ENCODE results near the gene FLNA. TPM values are rescaled to one million over a fixed set of nuclear protein-coding genes. Genes with fewer than 3 reads are reported as not detected.
A peak's percentile ranks its signal among the peaks of the same experiment; 100 is the strongest.

FLNA gene
- total and polyA plus RNA-seq, 2 experiments from 2014 or later = 1,379 to 2,857 TPM

DNA sequence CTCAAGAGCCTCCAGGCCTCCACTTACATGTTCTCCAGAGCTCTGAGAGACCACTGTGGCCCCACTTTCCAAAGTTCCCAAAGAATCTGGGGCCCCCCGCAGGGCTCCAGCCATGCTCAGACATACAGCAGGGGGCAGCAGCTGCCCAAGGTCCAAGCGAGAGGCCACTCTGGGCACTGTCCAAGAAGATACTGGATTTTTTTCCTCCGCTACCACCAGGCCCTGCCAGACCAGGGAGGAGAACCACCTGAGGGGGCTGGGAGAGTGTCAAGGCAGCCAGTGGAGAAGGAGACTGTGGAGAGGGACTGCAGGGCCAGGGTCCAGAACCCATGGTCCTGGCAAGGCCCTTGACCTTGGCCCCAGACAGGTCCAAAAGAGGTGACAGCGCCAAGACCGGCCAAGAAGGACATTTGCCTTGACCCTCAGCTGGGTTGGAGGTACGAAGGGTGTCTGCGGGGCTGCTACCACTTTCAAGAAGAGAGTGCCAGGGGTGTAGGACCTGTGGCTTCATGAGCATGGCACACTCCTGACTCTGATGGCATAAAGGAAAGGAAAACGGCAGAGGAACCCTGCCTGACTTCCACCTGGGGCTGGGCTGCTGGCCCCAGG, 10.0 kb upstream of the FLNA start:
- Histone ChIP-seq H3K27ac (no peak overlapping the region), H4K20me1 (ENCODE audit: insufficient read depth) (no peaks in the 10 kb centered on the region), H3K4me2 (ENCODE audit: unreplicated experiment) (no peak overlapping the region), H3K9me3 (ENCODE audit: low read depth) (no peaks in the 10 kb centered on the region), H3K4me1 (ENCODE audit: insufficient read depth) (no peaks in the 10 kb centered on the region), H3K9ac (no peak overlapping the region), H3K4me3 (no peak overlapping the region), H3K27me3 (replicated peaks; ENCODE audit: insufficient read depth) (no peaks in the 10 kb centered on the region), H3K9me2 (ENCODE audit: insufficient read depth) (no peaks in the 10 kb centered on the region), H3F3A (ENCODE audit: insufficient read depth) (no peaks in the 10 kb centered on the region), H2AFZ (no peak overlapping the region), H3K36me3 (ENCODE audit: low read depth) (no peaks in the 10 kb centered on the region), H3K79me2 (ENCODE audit: insufficient read depth) (peaks cover 22% of the 10 kb centered on the region)
- in situ Hi-C loops (cut with MboI) = no loop called here
- DNase-seq = peak; percentile 45
- 79 to 81% methylated on average over 6 to 8 of the region's 8 CpGs for WGBS, 2 experiments (ENCODE audit: low coverage in 1 of 2, low lambda C conversion rate in 2 of 2, missing lambda C conversion rate in 2 of 2)
- TF ChIP-seq EZH2 (IDR thresholded peaks at IDR 0.05; ENCODE audit: insufficient read depth, poor library complexity, severe bottlenecking) (no peak), EZH2phosphoT487 (IDR thresholded peaks at IDR 0.05; ENCODE audit: insufficient read depth, low read depth) (no peak)

- no peaks in the 10 kb centered on the region for H3K36me3 ChIP-seq (ENCODE audit: low read depth)
- in situ Hi-C loops (cut with MboI) = no loop called here
- TF ChIP-seq EZH2phosphoT487 (IDR thresholded peaks at IDR 0.05; ENCODE audit: insufficient read depth, low read depth) = no peak
- no peak for TF ChIP-seq EZH2 (IDR thresholded peaks at IDR 0.05; ENCODE audit: insufficient read depth, poor library complexity, severe bottlenecking)
- no peaks in the 10 kb centered on the region for H3K9me3 ChIP-seq (ENCODE audit: low read depth)
- DNase-seq = no peak
- no peak overlapping the region for H3K4me2 ChIP-seq (ENCODE audit: unreplicated experiment)
- no peak overlapping the region for H3K4me3 ChIP-seq
- H4K20me1 ChIP-seq (ENCODE audit: insufficient read depth) = no peaks in the 10 kb centered on the region
- H3K9ac ChIP-seq = no peak overlapping the region
- no peak overlapping the region for H3K27ac ChIP-seq
- H3K79me2 ChIP-seq (ENCODE audit: insufficient read depth) = peaks cover 24% of the 10 kb centered on the region
- H3K27me3 ChIP-seq (replicated peaks; ENCODE audit: insufficient read depth) = no peaks in the 10 kb centered on the region
- H2AFZ ChIP-seq = no peak overlapping the region
- H3F3A ChIP-seq (ENCODE audit: insufficient read depth) = no peaks in the 10 kb centered on the region
- 90 to 97% methylated on average over 6 to 10 of the region's 14 CpGs for WGBS, 2 experiments (ENCODE audit: low coverage in 1 of 2, low lambda C conversion rate in 2 of 2, missing lambda C conversion rate in 2 of 2)
- H3K4me1 ChIP-seq (ENCODE audit: insufficient read depth) = no peaks in the 10 kb centered on the region
- no peaks in the 10 kb centered on the region for H3K9me2 ChIP-seq (ENCODE audit: insufficient read depth)
Observed at GRCh38 chrX:154383359-154384283, 9.2 kb upstream of the FLNA start.

- WGBS, 2 experiments (ENCODE audit: low coverage in 1 of 2, low lambda C conversion rate in 2 of 2, missing lambda C conversion rate in 2 of 2) = 79 to 80% methylated on average over 10 to 11 of the region's 11 CpGs
- H3K27me3 ChIP-seq (replicated peaks; ENCODE audit: insufficient read depth) = no peaks in the 10 kb centered on the region
- 0 out of 2 replicates have a peak, but pooled peaks cover 4% of the 10 kb centered on the region for H3K4me1 ChIP-seq (ENCODE audit: insufficient read depth)
- no peak overlapping the region for H3K9ac ChIP-seq
- no peak for DNase-seq
- H3K27ac ChIP-seq = no peak overlapping the region
- in situ Hi-C loops (cut with MboI) = no loop called here
- no peaks in the 10 kb centered on the region for H3F3A ChIP-seq (ENCODE audit: insufficient read depth)
- no peaks in the 10 kb centered on the region for H3K9me2 ChIP-seq (ENCODE audit: insufficient read depth)
- H3K79me2 ChIP-seq (ENCODE audit: insufficient read depth) = peaks cover 24% of the 10 kb centered on the region
- no peaks in the 10 kb centered on the region for H3K9me3 ChIP-seq (ENCODE audit: low read depth)
- H3K4me2 ChIP-seq (ENCODE audit: unreplicated experiment) = no peak overlapping the region
- no peak overlapping the region for H2AFZ ChIP-seq
- H3K36me3 ChIP-seq (ENCODE audit: low read depth) = no peaks in the 10 kb centered on the region
- TF ChIP-seq EZH2 (IDR thresholded peaks at IDR 0.05; ENCODE audit: insufficient read depth, poor library complexity, severe bottlenecking) = no peak
- TF ChIP-seq EZH2phosphoT487 (IDR thresholded peaks at IDR 0.05; ENCODE audit: insufficient read depth, low read depth) = no peak
- H3K4me3 ChIP-seq = no peak overlapping the region
- H4K20me1 ChIP-seq (ENCODE audit: insufficient read depth) = no peaks in the 10 kb centered on the region
Observed at GRCh38 chrX:154382483-154383069, 8.1 kb upstream of the FLNA start.

GRCh38 chrX:154381271-154381670, 6.8 kb upstream of the FLNA start:
- DNase-seq = no peak
- Histone ChIP-seq H3K27me3 (replicated peaks; ENCODE audit: insufficient read depth) (no peaks in the 10 kb centered on the region), H3K9me2 (ENCODE audit: insufficient read depth) (no peaks in the 10 kb centered on the region), H3K9me3 (ENCODE audit: low read depth) (no peaks in the 10 kb centered on the region), H3K9ac (no peak overlapping the region), H3K4me1 (ENCODE audit: insufficient read depth) (0 out of 2 replicates have a peak, but pooled peaks cover 7% of the 10 kb centered on the region), H3K4me3 (no peak overlapping the region), H2AFZ (no peak overlapping the region), H3K27ac (no peak overlapping the region), H3K4me2 (ENCODE audit: unreplicated experiment) (no peak overlapping the region), H3K36me3 (ENCODE audit: low read depth) (no peaks in the 10 kb centered on the region), H3F3A (ENCODE audit: insufficient read depth) (no peaks in the 10 kb centered on the region), H3K79me2 (ENCODE audit: insufficient read depth) (peaks cover 24% of the 10 kb centered on the region), H4K20me1 (ENCODE audit: insufficient read depth) (no peaks in the 10 kb centered on the region)
- 71 to 80% methylated on average over 5 to 6 of the region's 6 CpGs for WGBS, 2 experiments (ENCODE audit: low coverage in 1 of 2, low lambda C conversion rate in 2 of 2, missing lambda C conversion rate in 2 of 2)
- in situ Hi-C loops (cut with MboI) = no loop called here
- TF ChIP-seq EZH2phosphoT487 (IDR thresholded peaks at IDR 0.05; ENCODE audit: insufficient read depth, low read depth) (no peak), EZH2 (IDR thresholded peaks at IDR 0.05; ENCODE audit: insufficient read depth, poor library complexity, severe bottlenecking) (no peak)

Data from GM23248 (cell line).